HG03045 (cell line): ENCODE measurements around the gene ITPR2.

Experiments
- ATAC-seq: cut with Tn5 transposase; IDR thresholded peaks from one replicate; pipeline ENCODE4 v1.9.1; 2021; ENCODE audit warnings: mild to moderate bottlenecking, moderate library complexity; ENCODE audit not compliant: unreplicated experiment

The ITPR2 gene

GRCh38 chr12:26429070-26429691 lies 403.8 kb downstream of the ITPR2 start:
- ATAC-seq: no peak

- ATAC-seq: no peak
Observed at GRCh38 chr12:26428420-26428819, 404.6 kb downstream of the ITPR2 start.

- ATAC-seq: no peak
Observed at GRCh38 chr12:26426652-26427051, 406.3 kb downstream of the ITPR2 start.

GRCh38 chr12:26425587-26426260 lies 407.3 kb downstream of the ITPR2 start:
- ATAC-seq: peak; percentile 61

GRCh38 chr12:26422839-26423398 lies 410.1 kb downstream of the ITPR2 start:
- no peak for ATAC-seq

GRCh38 chr12:26416550-26416949 lies 416.4 kb downstream of the ITPR2 start:
- no peak for ATAC-seq

GRCh38 chr12:26410689-26411088 lies 422.3 kb downstream of the ITPR2 start:
- no peak for ATAC-seq

- ATAC-seq: no peak
Observed at GRCh38 chr12:26406813-26407212, 426.2 kb downstream of the ITPR2 start.

GRCh38 chr12:26406391-26406790 lies 426.6 kb downstream of the ITPR2 start:
- ATAC-seq: no peak

- ATAC-seq: no peak
Observed at GRCh38 chr12:26403601-26404000, 429.4 kb downstream of the ITPR2 start.

GRCh38 chr12:26402648-26403047 lies 430.3 kb downstream of the ITPR2 start:
- no peak for ATAC-seq

- no peak for ATAC-seq
Observed at GRCh38 chr12:26401874-26402273, 431.1 kb downstream of the ITPR2 start.

- ATAC-seq: no peak
Observed at GRCh38 chr12:26400627-26401026, 432.4 kb downstream of the ITPR2 start.

GRCh38 chr12:26399381-26399780 lies 433.6 kb downstream of the ITPR2 start:
- ATAC-seq: no peak

- ATAC-seq: peak; percentile 88
Observed at GRCh38 chr12:26396402-26396801, 436.6 kb downstream of the ITPR2 start.

GRCh38 chr12:26389343-26389742 lies 443.7 kb downstream of the ITPR2 start:
- ATAC-seq: no peak

- ATAC-seq: no peak
Observed at GRCh38 chr12:26384536-26384935, 448.5 kb downstream of the ITPR2 start.

GRCh38 chr12:26383041-26383440 lies 450.0 kb downstream of the ITPR2 start:
- no peak for ATAC-seq

- ATAC-seq: no peak
Observed at GRCh38 chr12:26380897-26381296, 452.1 kb downstream of the ITPR2 start.

GRCh38 chr12:26379777-26380467 lies 453.1 kb downstream of the ITPR2 start:
- ATAC-seq: no peak

GRCh38 chr12:26378711-26379110 lies 454.3 kb downstream of the ITPR2 start:
- no peak for ATAC-seq
